Limb (tissue), 2 donors: ENCODE measurements around the gene QSOX2.
"Not testable (repeated sequence)": the region's sequence is repeated elsewhere in the genome, so short reads cannot be mapped to it uniquely, and the experiment has no call there.

Source experiments
- DNase-seq, 2 donors: peaks; one replicate each; pipeline ENCODE4 v3.0.0-alpha.2; 2016; ENCODE audit errors: extremely low spot score in 2 of 2

The QSOX2 gene

GRCh38 chr9:136266641-136267040 lies 21.0 kb upstream of the QSOX2 start:
- DNase-seq, result not testable (repeated sequence)

DNA sequence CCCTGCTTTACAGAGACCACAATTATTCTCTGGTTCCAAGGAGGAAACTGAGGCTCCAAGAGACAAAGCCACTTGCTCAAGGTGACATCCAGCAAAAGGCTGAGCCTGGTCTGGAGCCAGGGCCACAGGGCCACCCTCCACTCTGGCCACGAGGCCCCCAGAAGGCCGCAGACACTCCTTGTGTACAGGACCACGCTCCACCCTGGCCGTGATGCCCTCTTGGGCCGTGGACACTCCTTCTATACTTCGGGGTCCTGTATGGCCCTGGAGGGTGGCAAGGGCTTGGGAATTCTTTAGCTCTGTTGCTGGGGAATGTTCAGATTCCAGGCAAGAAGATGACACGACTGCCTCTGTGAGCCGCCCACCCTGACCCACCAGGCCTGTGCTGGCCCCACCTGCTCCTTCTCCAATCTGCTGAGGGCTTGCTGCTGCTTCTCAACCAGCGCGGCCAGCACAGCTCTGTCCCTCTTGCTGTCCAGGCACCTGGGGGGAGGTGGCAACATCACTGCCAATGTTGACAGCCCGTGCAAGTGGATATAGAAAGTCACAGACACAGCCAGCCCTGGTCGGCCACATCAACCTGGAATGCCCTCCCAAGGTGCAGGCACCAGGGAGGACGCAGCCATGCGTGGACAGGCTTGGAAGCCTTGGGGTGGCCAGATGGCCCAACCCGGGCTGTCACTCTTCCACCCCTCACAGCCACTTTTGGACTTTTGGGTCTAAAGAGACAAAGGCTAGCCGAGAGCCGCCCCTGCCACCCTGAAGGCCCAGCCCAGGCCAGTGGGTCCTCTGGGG lies 20.1 kb upstream of the QSOX2 start:
- no peak for DNase-seq

GRCh38 chr9:136264441-136265405 lies 19.1 kb upstream of the QSOX2 start:
- DNase-seq, result no peak

GRCh38 chr9:136264031-136264430 lies 18.4 kb upstream of the QSOX2 start:
- DNase-seq, result no peak

- DNase-seq, result no peak
These were observed 17.1 kb upstream of the QSOX2 start for GRCh38 chr9:136262671-136263178.

DNA sequence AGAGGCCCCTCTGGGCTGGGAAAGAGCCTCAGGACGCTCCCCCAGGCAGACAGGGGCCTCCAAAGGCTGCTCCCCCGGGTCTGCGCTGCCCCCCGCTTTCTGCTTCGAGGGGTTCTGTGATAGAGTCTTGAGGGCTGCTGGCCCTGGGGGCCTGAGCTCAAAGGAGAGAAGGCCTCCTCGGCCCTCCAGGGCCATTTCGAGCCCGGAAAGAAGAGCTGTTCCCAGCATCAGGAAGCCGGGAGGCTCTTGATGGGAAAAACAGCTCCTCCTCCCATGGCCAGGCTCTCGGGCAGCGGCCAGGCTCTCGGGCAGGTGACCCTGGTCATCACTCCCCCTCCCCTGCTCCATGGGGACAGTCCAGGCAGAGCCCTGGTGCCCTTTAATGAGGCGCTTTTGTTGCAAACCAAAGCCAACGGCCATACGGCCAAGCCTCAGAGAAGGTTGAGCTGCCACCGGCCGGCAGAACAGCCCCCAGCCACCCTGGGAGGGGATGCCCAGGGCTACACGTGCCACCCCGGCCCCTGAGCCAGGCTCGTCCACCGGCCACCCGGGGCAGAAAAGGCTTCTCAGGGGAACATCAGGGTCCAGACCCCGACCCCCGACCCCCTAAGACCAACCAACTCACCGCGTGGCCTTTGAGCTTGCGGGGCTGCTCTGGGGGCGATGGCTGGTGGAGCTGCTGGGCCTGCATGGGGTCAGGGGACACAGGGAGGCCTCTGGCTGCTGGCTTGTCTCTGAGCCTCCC lies 16.2 kb upstream of the QSOX2 start:
- DNase-seq, result no peak

DNA sequence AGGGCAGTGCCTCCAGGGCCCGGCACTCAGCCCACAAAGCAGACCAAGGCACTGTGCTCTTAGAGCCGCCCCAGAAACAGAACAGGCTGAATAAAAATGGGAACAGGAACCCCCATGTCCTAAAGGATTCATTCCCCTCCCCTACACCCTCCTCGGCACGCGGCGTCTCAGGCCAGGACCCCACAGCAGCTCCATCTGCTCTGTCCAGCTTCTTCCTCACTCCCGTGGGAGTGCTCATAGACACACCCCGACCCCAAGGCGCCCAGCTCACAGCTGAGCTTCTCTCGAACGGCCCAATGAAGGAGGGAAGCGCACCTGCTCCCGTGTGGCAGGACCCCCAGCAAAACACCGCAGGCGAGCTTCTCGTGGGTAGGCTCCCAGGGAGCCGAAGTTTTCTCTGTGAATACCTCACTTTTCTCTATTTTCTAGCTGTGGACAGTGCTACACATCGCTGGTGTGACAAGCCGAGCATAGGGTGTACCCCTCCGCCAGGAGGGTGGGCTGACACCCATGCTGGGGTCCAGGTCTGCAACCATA lies 15.4 kb upstream of the QSOX2 start:
- no peak for DNase-seq

GRCh38 chr9:136260521-136260920 lies 14.9 kb upstream of the QSOX2 start:
- DNase-seq, result no peak

GRCh38 chr9:136259836-136260235 lies 14.2 kb upstream of the QSOX2 start:
- DNase-seq, result no peak

GRCh38 chr9:136259517-136259813 lies 13.9 kb upstream of the QSOX2 start:
- DNase-seq, result no peak

DNA sequence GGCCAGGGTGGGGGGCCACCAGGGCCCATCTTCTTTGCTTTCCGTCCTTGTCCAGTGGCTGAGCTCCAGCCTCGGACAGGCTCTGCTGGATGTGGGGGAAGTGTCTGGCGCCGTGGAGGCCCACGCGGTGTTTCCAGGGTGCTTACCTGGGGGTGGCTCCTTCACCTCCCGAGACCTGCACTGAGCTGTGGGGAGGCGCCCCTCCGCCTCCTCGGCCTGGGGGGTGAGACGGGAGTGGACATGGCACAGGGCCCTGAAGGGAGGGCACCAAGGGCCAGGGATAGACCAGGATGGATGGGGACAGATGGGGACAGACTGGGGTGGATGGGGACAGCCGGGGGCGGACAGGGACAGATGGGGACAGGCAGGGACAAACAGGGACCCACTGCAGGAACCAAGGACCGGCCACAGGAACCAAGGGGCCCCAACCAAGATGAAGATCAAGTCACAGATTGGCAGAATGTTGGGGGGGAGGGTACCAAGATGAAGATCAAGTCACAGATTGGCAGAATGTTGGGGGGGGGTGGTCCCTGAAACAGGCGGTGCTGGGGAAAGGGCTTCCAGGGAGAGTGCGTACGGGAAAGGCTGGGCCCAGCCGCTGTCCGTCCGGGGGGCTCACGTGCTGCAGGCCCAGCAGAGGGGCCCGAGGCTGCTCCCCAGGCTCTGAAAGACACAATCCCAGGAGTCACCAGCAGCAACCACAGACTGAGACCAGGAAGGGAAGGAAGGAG lies 13.3 kb upstream of the QSOX2 start:
- no peak for DNase-seq

GRCh38 chr9:136258299-136258625 lies 12.7 kb upstream of the QSOX2 start:
- no peak for DNase-seq

GRCh38 chr9:136257381-136258298 lies 12.0 kb upstream of the QSOX2 start:
- no peak for DNase-seq

- no peak for DNase-seq
These were observed 10.6 kb upstream of the QSOX2 start for GRCh38 chr9:136255896-136256890.

DNA sequence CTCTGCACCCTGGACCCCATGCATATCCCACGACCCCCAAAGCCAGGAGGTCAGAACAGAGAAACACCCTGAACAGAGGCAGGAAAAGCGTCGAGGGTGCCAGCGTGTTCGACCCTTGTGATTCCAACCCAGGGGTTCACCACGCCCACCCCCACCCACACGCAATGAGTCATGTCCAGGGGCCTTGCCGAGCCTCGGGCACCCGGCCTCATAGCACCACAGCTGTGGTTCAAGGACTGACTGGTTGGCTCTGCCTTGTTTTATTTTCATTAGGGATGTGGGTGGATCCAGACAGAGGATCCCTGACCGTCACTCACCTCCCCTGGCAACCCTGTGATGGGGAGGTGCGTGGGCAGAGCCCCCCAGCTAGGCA lies 9.5 kb upstream of the QSOX2 start:
- no peak for DNase-seq

DNA sequence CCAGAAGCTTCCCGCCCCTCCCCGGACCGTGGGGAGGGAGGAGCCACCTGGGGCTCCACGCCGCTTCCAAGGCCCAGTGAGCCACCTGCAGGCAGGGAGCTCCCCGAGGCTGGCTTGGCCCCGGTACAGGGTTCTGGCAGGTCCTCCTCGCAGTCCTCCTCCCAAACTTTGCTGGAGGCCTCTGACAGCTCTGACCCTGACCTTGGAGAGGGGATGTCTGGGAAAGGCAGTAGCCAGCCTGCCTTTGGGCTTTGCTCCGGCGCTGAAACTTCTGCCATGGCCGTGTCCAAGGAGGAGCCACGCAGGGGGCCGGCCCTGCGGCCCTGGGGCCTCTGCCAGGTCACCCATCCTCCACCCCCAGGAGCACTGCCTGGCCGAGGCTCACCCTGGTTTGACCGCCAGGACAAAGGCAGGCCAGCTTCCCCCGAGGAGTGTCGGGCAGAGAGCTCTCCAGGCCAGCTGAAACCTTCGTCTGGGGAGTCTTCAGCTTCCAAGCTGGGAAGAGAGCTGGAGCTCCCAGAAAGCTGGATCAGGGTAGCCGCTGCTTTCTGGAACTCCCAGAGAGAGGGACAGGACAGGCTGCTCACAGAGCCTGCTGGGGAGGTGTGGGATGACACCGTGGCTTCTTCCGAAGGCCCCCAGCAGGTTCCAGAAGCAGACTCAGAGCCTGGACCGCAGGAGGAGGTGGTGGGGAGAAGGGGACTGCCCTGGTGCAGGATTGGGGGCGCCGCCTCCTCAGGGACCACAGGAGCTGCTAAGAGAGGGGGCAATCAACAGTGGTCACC lies 9.0 kb upstream of the QSOX2 start:
- DNase-seq, result no peak

- no peak for DNase-seq
These were observed 7.9 kb upstream of the QSOX2 start for GRCh38 chr9:136253246-136254130.
